GM19328 (cell line): ENCODE measurements around the gene TALDO1.
A peak's percentile ranks its signal among the peaks of the same experiment; 100 is the strongest.

Source experiments
- ATAC-seq: cut with Tn5 transposase; IDR thresholded peaks from one replicate; pipeline ENCODE4 v1.9.1; 2021; ENCODE audit warnings: mild to moderate bottlenecking, moderate library complexity; ENCODE audit not compliant: unreplicated experiment

TALDO1 gene

GRCh38 chr11:798093-798713, 50.9 kb downstream of the TALDO1 start, which contains the start of gene SLC25A22:
Gene SLC25A22, minus strand, starts transcription at chr11:798281. Its CDS starts 3,275 bp downstream, at chr11:795006.
- ATAC-seq = peak; percentile 66

- ATAC-seq = no peak
These were observed 52.5 kb downstream of the TALDO1 start for GRCh38 chr11:799641-800316.

- no peak for ATAC-seq
These were observed 53.2 kb downstream of the TALDO1 start for GRCh38 chr11:800473-800872.

- ATAC-seq = no peak
These were observed 54.0 kb downstream of the TALDO1 start for GRCh38 chr11:801097-801780.

- no peak for ATAC-seq
These were observed 54.9 kb downstream of the TALDO1 start for GRCh38 chr11:802018-802617.

- ATAC-seq = no peak
These were observed 55.6 kb downstream of the TALDO1 start for GRCh38 chr11:802693-803466.

GRCh38 chr11:803467-803742, 56.1 kb downstream of the TALDO1 start:
- no peak for ATAC-seq

GRCh38 chr11:803770-804598, 56.7 kb downstream of the TALDO1 start:
- no peak for ATAC-seq

GRCh38 chr11:804599-804964, 57.3 kb downstream of the TALDO1 start:
- no peak for ATAC-seq

GRCh38 chr11:808427-809286, 61.4 kb downstream of the TALDO1 start:
- ATAC-seq = no peak

- ATAC-seq = peak; percentile 66
These were observed 62.2 kb downstream of the TALDO1 start, which contains the start of gene RPLP2 for GRCh38 chr11:809287-810039. Gene RPLP2, plus strand, starts transcription at chr11:809967. Its CDS starts 268 bp downstream, at chr11:810235.

GRCh38 chr11:810040-810567, 62.8 kb downstream of the TALDO1 start:
- no peak for ATAC-seq

- ATAC-seq = no peak
These were observed 64.4 kb downstream of the TALDO1 start for GRCh38 chr11:811446-812245.

GRCh38 chr11:812390-812789, 65.1 kb downstream of the TALDO1 start:
- ATAC-seq = no peak

GRCh38 chr11:813072-813455, 65.8 kb downstream of the TALDO1 start:
- ATAC-seq = no peak

- no peak for ATAC-seq
These were observed 66.3 kb downstream of the TALDO1 start for GRCh38 chr11:813456-814096.
